ENCODE measurements around the gene MAP7. TPM values are rescaled to one million over a fixed set of nuclear protein-coding genes. Genes with fewer than 3 reads are reported as not detected.
A peak's percentile ranks its signal among the peaks of the same experiment; 100 is the strongest.

The MAP7 gene
- total and polyA plus RNA-seq, 9 of the 15 experiments (the other 6 are each of a cell fraction or from before 2014, with no cell fraction given): 0.76 to 7.7 (median 3.9) TPM

DNA sequence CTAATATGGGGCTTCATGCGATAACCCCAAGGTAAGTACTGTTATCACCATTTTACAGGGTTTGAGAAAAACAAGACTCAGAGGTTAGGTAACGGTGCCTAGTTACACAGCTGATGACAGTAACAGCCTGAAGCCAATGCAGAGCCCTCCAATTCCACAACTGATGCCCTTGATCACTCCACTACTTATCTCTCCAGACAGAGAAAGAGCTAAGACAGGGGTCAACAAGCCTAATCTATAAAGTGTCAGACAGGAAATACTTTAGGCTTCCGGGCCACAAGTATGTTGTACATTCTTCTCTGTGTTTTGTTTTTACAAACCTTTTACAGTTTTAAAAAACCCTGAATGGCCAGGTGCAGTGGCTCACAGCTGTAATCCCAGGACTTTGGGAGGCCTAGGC is 50.9 kb downstream of the MAP7 start (continued):
- TF ChIP-seq, protein P1, sequence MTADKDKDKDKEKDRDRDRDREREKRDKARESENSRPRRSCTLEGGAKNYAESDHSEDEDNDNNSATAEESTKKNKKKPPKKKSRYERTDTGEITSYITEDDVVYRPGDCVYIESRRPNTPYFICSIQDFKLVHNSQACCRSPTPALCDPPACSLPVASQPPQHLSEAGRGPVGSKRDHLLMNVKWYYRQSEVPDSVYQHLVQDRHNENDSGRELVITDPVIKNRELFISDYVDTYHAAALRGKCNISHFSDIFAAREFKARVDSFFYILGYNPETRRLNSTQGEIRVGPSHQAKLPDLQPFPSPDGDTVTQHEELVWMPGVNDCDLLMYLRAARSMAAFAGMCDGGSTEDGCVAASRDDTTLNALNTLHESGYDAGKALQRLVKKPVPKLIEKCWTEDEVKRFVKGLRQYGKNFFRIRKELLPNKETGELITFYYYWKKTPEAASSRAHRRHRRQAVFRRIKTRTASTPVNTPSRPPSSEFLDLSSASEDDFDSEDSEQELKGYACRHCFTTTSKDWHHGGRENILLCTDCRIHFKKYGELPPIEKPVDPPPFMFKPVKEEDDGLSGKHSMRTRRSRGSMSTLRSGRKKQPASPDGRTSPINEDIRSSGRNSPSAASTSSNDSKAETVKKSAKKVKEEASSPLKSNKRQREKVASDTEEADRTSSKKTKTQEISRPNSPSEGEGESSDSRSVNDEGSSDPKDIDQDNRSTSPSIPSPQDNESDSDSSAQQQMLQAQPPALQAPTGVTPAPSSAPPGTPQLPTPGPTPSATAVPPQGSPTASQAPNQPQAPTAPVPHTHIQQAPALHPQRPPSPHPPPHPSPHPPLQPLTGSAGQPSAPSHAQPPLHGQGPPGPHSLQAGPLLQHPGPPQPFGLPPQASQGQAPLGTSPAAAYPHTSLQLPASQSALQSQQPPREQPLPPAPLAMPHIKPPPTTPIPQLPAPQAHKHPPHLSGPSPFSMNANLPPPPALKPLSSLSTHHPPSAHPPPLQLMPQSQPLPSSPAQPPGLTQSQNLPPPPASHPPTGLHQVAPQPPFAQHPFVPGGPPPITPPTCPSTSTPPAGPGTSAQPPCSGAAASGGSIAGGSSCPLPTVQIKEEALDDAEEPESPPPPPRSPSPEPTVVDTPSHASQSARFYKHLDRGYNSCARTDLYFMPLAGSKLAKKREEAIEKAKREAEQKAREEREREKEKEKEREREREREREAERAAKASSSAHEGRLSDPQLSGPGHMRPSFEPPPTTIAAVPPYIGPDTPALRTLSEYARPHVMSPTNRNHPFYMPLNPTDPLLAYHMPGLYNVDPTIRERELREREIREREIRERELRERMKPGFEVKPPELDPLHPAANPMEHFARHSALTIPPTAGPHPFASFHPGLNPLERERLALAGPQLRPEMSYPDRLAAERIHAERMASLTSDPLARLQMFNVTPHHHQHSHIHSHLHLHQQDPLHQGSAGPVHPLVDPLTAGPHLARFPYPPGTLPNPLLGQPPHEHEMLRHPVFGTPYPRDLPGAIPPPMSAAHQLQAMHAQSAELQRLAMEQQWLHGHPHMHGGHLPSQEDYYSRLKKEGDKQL (CRISPR knock-in tag; IDR thresholded peaks at IDR 0.05; ENCODE audit: borderline replicate concordance): no peak
- TF ChIP-seq DDX20 (tag; IDR thresholded peaks at IDR 0.05; ENCODE audit: low read depth) (no peak), ZNF764 (CRISPR knock-in tag; IDR thresholded peaks at IDR 0.05; ENCODE audit: low read depth) (no peak)
- TF ChIP-seq, protein P2, sequence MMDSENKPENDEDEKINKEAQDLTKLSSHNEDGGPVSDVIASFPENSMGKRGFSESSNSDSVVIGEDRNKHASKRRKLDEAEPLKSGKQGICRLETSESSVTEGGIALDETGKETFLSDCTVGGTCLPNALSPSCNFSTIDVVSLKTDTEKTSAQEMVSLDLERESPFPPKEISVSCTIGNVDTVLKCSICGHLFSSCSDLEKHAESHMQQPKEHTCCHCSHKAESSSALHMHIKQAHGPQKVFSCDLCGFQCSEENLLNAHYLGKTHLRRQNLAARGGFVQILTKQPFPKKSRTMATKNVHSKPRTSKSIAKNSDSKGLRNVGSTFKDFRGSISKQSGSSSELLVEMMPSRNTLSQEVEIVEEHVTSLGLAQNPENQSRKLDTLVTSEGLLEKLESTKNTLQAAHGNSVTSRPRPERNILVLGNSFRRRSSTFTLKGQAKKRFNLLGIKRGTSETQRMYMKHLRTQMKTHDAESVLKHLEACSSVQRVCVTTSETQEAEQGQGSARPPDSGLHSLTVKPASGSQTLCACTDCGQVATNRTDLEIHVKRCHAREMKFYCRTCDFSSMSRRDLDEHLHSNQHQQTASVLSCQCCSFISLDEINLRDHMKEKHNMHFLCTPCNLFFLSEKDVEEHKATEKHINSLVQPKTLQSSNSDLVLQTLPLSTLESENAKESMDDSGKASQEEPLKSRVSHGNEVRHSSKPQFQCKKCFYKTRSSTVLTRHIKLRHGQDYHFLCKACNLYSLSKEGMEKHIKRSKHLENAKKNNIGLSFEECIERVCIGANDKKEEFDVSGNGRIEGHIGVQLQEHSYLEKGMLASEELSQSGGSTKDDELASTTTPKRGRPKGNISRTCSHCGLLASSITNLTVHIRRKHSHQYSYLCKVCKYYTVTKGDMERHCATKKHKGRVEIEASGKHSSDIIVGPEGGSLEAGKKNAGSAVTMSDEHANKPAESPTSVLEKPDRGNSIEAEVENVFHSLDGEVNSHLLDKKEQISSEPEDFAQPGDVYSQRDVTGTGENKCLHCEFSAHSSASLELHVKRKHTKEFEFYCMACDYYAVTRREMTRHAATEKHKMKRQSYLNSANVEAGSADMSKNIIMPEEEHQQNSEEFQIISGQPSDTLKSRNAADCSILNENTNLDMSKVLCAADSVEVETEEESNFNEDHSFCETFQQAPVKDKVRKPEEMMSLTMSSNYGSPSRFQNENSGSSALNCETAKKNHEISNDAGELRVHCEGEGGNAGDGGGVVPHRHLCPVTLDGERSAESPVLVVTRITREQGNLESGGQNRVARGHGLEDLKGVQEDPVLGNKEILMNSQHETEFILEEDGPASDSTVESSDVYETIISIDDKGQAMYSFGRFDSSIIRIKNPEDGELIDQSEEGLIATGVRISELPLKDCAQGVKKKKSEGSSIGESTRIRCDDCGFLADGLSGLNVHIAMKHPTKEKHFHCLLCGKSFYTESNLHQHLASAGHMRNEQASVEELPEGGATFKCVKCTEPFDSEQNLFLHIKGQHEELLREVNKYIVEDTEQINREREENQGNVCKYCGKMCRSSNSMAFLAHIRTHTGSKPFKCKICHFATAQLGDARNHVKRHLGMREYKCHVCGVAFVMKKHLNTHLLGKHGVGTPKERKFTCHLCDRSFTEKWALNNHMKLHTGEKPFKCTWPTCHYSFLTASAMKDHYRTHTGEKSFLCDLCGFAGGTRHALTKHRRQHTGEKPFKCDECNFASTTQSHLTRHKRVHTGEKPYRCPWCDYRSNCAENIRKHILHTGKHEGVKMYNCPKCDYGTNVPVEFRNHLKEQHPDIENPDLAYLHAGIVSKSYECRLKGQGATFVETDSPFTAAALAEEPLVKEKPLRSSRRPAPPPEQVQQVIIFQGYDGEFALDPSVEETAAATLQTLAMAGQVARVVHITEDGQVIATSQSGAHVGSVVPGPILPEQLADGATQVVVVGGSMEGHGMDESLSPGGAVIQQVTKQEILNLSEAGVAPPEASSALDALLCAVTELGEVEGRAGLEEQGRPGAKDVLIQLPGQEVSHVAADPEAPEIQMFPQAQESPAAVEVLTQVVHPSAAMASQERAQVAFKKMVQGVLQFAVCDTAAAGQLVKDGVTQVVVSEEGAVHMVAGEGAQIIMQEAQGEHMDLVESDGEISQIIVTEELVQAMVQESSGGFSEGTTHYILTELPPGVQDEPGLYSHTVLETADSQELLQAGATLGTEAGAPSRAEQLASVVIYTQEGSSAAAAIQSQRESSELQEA (IDR thresholded peaks at IDR 0.05; ENCODE audit: low read depth): no peak
- TF ChIP-seq, protein P3, sequence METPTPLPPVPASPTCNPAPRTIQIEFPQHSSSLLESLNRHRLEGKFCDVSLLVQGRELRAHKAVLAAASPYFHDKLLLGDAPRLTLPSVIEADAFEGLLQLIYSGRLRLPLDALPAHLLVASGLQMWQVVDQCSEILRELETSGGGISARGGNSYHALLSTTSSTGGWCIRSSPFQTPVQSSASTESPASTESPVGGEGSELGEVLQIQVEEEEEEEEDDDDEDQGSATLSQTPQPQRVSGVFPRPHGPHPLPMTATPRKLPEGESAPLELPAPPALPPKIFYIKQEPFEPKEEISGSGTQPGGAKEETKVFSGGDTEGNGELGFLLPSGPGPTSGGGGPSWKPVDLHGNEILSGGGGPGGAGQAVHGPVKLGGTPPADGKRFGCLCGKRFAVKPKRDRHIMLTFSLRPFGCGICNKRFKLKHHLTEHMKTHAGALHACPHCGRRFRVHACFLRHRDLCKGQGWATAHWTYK (CRISPR knock-in tag; IDR thresholded peaks at IDR 0.05): 0 out of 2 replicates have a peak, but pooled peaks have one; percentile 33
- TF ChIP-seq, protein P4, sequence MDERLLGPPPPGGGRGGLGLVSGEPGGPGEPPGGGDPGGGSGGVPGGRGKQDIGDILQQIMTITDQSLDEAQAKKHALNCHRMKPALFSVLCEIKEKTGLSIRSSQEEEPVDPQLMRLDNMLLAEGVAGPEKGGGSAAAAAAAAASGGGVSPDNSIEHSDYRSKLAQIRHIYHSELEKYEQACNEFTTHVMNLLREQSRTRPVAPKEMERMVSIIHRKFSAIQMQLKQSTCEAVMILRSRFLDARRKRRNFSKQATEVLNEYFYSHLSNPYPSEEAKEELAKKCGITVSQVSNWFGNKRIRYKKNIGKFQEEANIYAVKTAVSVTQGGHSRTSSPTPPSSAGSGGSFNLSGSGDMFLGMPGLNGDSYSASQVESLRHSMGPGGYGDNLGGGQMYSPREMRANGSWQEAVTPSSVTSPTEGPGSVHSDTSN (CRISPR knock-in tag; IDR thresholded peaks at IDR 0.05; ENCODE audit: low read depth): no peak
- TF ChIP-seq, protein P4 (tag; conservative IDR thresholded peaks at IDR 0.05; ENCODE audit: low read depth): peak; percentile 40; the same call in 1 of the 2 replicates
